K562 (cell line): Measurements from ENCODE around the gene SRD5A1.

Source experiments
- DNMT1 ChIP-seq: fragments of 450-650 bp; IDR thresholded peaks from 2 replicates; pipeline ENCODE4 v1.6.1; 2016; ENCODE audit warnings: antibody characterized with exemption, mild to moderate bottlenecking
- ELF4 ChIP-seq: fragments of 450-650 bp; formaldehyde crosslinking; IDR thresholded peaks from 2 replicates; pipeline ENCODE4 v1.4.0; 2022; ENCODE audit warnings: missing genetic modification characterization
- FOXK1 ChIP-seq: sonication (generic); formaldehyde crosslinking; IDR thresholded peaks from 2 replicates; pipeline ENCODE4 v1.8.0; 2022; ENCODE audit warnings: missing genetic modification reagents, mild to moderate bottlenecking, borderline replicate concordance
- HIVEP1 ChIP-seq: fragments of 250-450 bp; sonication (Bioruptor Pico); IDR thresholded peaks from 2 replicates; pipeline ENCODE4 v1.4.0; 2020; ENCODE audit warnings: mild to moderate bottlenecking
- PRPF4 ChIP-seq: fragments of 200-400 bp; formaldehyde crosslinking; IDR thresholded peaks from one replicate; pipeline ENCODE4 v1.6.1; 2017; ENCODE audit warnings: low read length, low read depth, mild to moderate bottlenecking; ENCODE audit not compliant: insufficient read depth, poor library complexity, severe bottlenecking
- TCF7 ChIP-seq: sonication (generic); IDR thresholded peaks from 2 replicates; pipeline ENCODE4 v1.6.1; 2016; ENCODE audit warnings: antibody characterized with exemption, borderline replicate concordance
- TF ChIP-seq, protein P1 (sequence below): fragments of 450-650 bp; IDR thresholded peaks from 2 replicates; pipeline ENCODE4 v1.6.1; 2016; ENCODE audit warnings: mild to moderate bottlenecking
- TF ChIP-seq, protein P2 (sequence below), 2 experiments: fragments of 450-650 bp; formaldehyde crosslinking in 1 of 2; IDR thresholded peaks; 2 replicates each; pipeline versions ENCODE4 v1.4.0 to v1.6.1; 2014 to 2020; ENCODE audit warnings: mild to moderate bottlenecking in 2 of 2, borderline replicate concordance in 1 of 2, low read depth in 1 of 2
- TF ChIP-seq, protein P3 (sequence below): fragments of 250-450 bp; sonication (Bioruptor Pico); IDR thresholded peaks from 2 replicates; pipeline ENCODE4 v1.8.0; 2022; ENCODE audit warnings: moderate library complexity, mild to moderate bottlenecking, inconsistent platforms
- TF ChIP-seq, protein P4 (sequence below): sonication (generic); formaldehyde crosslinking; IDR thresholded peaks from 2 replicates; pipeline ENCODE4 v1.5.0; 2020; ENCODE audit warnings: missing genetic modification reagents
- TF ChIP-seq, protein P5 (sequence below): sonication (generic); formaldehyde crosslinking; IDR thresholded peaks from 2 replicates; pipeline ENCODE4 v1.8.1; 2023; ENCODE audit warnings: mild to moderate bottlenecking, missing genetic modification reagents
- TF ChIP-seq, protein P6 (sequence below): fragments of 250-450 bp; sonication (Bioruptor Pico); IDR thresholded peaks from 2 replicates; pipeline ENCODE4 v1.4.0; 2020; ENCODE audit warnings: mild to moderate bottlenecking

DNA sequence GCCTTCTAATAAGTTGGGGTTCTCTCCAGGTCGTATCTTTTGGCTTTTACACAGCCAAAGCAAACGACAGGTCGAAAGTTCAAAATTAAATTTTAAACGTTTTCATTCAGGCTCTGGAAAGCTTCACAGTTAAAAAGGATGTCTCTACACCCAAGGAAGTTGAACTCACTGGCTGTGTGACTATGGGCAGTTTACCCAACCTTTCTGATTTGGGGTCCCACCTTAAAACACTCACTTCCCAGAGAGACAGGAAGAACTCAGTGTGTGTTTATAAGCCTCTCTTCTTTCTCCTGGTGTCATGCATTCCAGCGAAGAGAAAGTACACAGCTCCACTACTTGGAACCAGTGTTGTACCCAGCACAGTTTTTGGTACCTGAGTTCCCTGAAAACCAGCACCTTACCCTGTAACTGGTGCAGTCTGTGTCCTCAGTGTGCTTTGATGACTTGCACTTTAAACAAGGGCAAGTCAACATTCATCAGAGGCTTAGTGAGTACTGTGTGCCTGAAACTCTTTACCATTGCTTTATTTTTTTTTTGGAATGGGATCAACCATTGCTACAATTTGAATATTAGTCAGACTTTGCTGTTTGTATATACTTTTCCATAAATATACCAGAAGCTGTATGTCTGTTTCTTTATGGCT, 1.7 kb downstream of the SRD5A1 start:
- TF ChIP-seq, protein P1, sequence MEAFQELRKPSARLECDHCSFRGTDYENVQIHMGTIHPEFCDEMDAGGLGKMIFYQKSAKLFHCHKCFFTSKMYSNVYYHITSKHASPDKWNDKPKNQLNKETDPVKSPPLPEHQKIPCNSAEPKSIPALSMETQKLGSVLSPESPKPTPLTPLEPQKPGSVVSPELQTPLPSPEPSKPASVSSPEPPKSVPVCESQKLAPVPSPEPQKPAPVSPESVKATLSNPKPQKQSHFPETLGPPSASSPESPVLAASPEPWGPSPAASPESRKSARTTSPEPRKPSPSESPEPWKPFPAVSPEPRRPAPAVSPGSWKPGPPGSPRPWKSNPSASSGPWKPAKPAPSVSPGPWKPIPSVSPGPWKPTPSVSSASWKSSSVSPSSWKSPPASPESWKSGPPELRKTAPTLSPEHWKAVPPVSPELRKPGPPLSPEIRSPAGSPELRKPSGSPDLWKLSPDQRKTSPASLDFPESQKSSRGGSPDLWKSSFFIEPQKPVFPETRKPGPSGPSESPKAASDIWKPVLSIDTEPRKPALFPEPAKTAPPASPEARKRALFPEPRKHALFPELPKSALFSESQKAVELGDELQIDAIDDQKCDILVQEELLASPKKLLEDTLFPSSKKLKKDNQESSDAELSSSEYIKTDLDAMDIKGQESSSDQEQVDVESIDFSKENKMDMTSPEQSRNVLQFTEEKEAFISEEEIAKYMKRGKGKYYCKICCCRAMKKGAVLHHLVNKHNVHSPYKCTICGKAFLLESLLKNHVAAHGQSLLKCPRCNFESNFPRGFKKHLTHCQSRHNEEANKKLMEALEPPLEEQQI, result no peak
- TF ChIP-seq, protein P2, sequence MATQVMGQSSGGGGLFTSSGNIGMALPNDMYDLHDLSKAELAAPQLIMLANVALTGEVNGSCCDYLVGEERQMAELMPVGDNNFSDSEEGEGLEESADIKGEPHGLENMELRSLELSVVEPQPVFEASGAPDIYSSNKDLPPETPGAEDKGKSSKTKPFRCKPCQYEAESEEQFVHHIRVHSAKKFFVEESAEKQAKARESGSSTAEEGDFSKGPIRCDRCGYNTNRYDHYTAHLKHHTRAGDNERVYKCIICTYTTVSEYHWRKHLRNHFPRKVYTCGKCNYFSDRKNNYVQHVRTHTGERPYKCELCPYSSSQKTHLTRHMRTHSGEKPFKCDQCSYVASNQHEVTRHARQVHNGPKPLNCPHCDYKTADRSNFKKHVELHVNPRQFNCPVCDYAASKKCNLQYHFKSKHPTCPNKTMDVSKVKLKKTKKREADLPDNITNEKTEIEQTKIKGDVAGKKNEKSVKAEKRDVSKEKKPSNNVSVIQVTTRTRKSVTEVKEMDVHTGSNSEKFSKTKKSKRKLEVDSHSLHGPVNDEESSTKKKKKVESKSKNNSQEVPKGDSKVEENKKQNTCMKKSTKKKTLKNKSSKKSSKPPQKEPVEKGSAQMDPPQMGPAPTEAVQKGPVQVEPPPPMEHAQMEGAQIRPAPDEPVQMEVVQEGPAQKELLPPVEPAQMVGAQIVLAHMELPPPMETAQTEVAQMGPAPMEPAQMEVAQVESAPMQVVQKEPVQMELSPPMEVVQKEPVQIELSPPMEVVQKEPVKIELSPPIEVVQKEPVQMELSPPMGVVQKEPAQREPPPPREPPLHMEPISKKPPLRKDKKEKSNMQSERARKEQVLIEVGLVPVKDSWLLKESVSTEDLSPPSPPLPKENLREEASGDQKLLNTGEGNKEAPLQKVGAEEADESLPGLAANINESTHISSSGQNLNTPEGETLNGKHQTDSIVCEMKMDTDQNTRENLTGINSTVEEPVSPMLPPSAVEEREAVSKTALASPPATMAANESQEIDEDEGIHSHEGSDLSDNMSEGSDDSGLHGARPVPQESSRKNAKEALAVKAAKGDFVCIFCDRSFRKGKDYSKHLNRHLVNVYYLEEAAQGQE (IDR thresholded peaks at IDR 0.05; ENCODE audit: borderline replicate concordance), result no peak
- TF ChIP-seq, protein P2 (CRISPR knock-in tag; IDR thresholded peaks at IDR 0.05; ENCODE audit: low read depth), result no peak
- TF ChIP-seq, protein P3, sequence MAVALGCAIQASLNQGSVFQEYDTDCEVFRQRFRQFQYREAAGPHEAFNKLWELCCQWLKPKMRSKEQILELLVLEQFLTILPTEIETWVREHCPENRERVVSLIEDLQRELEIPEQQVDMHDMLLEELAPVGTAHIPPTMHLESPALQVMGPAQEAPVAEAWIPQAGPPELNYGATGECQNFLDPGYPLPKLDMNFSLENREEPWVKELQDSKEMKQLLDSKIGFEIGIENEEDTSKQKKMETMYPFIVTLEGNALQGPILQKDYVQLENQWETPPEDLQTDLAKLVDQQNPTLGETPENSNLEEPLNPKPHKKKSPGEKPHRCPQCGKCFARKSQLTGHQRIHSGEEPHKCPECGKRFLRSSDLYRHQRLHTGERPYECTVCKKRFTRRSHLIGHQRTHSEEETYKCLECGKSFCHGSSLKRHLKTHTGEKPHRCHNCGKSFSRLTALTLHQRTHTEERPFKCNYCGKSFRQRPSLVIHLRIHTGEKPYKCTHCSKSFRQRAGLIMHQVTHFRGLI, result no peak
- TF ChIP-seq TCF7, result no peak
- no peak for TF ChIP-seq PRPF4
- TF ChIP-seq ELF4 (CRISPR knock-in tag), result no peak
- TF ChIP-seq DNMT1, result no peak
- TF ChIP-seq, protein P4, sequence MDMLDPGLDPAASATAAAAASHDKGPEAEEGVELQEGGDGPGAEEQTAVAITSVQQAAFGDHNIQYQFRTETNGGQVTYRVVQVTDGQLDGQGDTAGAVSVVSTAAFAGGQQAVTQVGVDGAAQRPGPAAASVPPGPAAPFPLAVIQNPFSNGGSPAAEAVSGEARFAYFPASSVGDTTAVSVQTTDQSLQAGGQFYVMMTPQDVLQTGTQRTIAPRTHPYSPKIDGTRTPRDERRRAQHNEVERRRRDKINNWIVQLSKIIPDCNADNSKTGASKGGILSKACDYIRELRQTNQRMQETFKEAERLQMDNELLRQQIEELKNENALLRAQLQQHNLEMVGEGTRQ (CRISPR knock-in tag), result no peak
- TF ChIP-seq, protein P5, sequence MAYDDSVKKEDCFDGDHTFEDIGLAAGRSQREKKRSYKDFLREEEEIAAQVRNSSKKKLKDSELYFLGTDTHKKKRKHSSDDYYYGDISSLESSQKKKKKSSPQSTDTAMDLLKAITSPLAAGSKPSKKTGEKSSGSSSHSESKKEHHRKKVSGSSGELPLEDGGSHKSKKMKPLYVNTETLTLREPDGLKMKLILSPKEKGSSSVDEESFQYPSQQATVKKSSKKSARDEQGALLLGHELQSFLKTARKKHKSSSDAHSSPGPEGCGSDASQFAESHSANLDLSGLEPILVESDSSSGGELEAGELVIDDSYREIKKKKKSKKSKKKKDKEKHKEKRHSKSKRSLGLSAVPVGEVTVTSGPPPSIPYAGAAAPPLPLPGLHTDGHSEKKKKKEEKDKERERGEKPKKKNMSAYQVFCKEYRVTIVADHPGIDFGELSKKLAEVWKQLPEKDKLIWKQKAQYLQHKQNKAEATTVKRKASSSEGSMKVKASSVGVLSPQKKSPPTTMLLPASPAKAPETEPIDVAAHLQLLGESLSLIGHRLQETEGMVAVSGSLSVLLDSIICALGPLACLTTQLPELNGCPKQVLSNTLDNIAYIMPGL (CRISPR knock-in tag), result no peak
- no peak for TF ChIP-seq FOXK1 (CRISPR knock-in tag)
- TF ChIP-seq, protein P6, sequence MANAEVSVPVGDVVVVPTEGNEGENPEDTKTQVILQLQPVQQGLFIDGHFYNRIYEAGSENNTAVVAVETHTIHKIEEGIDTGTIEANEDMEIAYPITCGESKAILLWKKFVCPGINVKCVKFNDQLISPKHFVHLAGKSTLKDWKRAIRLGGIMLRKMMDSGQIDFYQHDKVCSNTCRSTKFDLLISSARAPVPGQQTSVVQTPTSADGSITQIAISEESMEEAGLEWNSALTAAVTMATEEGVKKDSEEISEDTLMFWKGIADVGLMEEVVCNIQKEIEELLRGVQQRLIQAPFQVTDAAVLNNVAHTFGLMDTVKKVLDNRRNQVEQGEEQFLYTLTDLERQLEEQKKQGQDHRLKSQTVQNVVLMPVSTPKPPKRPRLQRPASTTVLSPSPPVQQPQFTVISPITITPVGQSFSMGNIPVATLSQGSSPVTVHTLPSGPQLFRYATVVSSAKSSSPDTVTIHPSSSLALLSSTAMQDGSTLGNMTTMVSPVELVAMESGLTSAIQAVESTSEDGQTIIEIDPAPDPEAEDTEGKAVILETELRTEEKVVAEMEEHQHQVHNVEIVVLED (CRISPR knock-in tag), result no peak
- no peak for TF ChIP-seq HIVEP1 (CRISPR knock-in tag)
